CD1c-positive myeloid dendritic cell (primary cell): Measurements from ENCODE around the gene PYDC2.
"Not testable (repeated sequence)": the region's sequence is repeated elsewhere in the genome, so short reads cannot be mapped to it uniquely, and the experiment has no call there.

Experiments
- DNase-seq: peaks from one replicate; pipeline ENCODE4 v3.0.0-alpha.2; 2016; ENCODE audit errors: extremely low spot score

Gene PYDC2

GRCh38 chr3:191470080-191470479, 9.1 kb downstream of the PYDC2 start:
- no peak for DNase-seq

- no peak for DNase-seq
Observed at GRCh38 chr3:191470545-191470944, 9.6 kb downstream of the PYDC2 start.

GRCh38 chr3:191473661-191474198, 12.8 kb downstream of the PYDC2 start:
- no peak for DNase-seq

- no peak for DNase-seq
Observed at GRCh38 chr3:191476066-191476772, 15.3 kb downstream of the PYDC2 start.

GRCh38 chr3:191483994-191484393, 23.0 kb downstream of the PYDC2 start:
- DNase-seq = not testable (repeated sequence)

- no peak for DNase-seq
Observed at GRCh38 chr3:191484461-191484860, 23.5 kb downstream of the PYDC2 start.

- DNase-seq = no peak
Observed at GRCh38 chr3:191492601-191493000, 31.6 kb downstream of the PYDC2 start.

GRCh38 chr3:191493336-191493735, 32.4 kb downstream of the PYDC2 start:
- no peak for DNase-seq

- DNase-seq = no peak
Observed at GRCh38 chr3:191499307-191500080, 38.5 kb downstream of the PYDC2 start.

- no peak for DNase-seq
Observed at GRCh38 chr3:191500892-191501291, 39.9 kb downstream of the PYDC2 start.

GRCh38 chr3:191502583-191502982, 41.6 kb downstream of the PYDC2 start:
- DNase-seq = no peak

GRCh38 chr3:191509078-191509477, 48.1 kb downstream of the PYDC2 start:
- no peak for DNase-seq
